SU-DHL-6 (cell line): ENCODE results near the gene PRKCZ.

Experiments used
- H2AFZ ChIP-seq: fragments of 200-600 bp; sonication (generic); 2 replicates; pipeline ENCODE4 v1.6.1; 2014; ENCODE audit warnings: low read depth, mild to moderate bottlenecking, moderate library complexity, mixed read lengths, antibody characterized with exemption, low read length; ENCODE audit not compliant: severe bottlenecking
- H3F3A ChIP-seq: fragments of 200-600 bp; shearing (Covaris generic); 2 replicates; pipeline ENCODE4 v1.6.0; 2016; ENCODE audit warnings: antibody characterized with exemption, mild to moderate bottlenecking; ENCODE audit not compliant: insufficient read depth
- H3K27ac ChIP-seq: fragments of 200-600 bp; sonication (generic); 2 replicates; pipeline ENCODE4 v1.5.1; 2016; ENCODE audit warnings: low read depth, mild to moderate bottlenecking, low read length, moderate library complexity, mixed read lengths
- H3K27me3 ChIP-seq: fragments of 200-600 bp; sonication (generic), shearing (Covaris generic); 2 replicates; pipeline ENCODE4 v1.6.0; 2014; ENCODE audit warnings: mild to moderate bottlenecking, low read length
- H3K36me3 ChIP-seq: fragments of 200-600 bp; sonication (generic); 2 replicates; pipeline ENCODE4 v1.6.1; 2014; ENCODE audit warnings: mild to moderate bottlenecking, low read length, mixed read lengths
- H3K4me2 ChIP-seq: fragments of 300-600, 200-600 bp; shearing (Covaris generic), sonication (generic); 2 replicates; pipeline ENCODE4 v1.6.0; 2014; ENCODE audit warnings: low read length, low read depth, mild to moderate bottlenecking; ENCODE audit not compliant: poor library complexity, severe bottlenecking
- H3K4me3 ChIP-seq: fragments of 200-600 bp; sonication (generic); 2 replicates; pipeline ENCODE4 v1.5.1; 2014; ENCODE audit warnings: antibody characterized with exemption, low read length, mild to moderate bottlenecking, mixed read lengths; ENCODE audit not compliant: insufficient read depth, poor library complexity, severe bottlenecking
- H3K79me2 ChIP-seq: fragments of 200-600 bp; sonication (generic); 2 replicates; pipeline ENCODE4 v1.6.1; 2014; ENCODE audit warnings: mild to moderate bottlenecking, low read length, moderate library complexity; ENCODE audit not compliant: insufficient read depth
- H3K9ac ChIP-seq: fragments of 200-600 bp; sonication (generic); 2 replicates; pipeline ENCODE4 v1.7.0; 2014; ENCODE audit warnings: mild to moderate bottlenecking, low read length
- H3K9me2 ChIP-seq: fragments of 200-600 bp; sonication (generic); replicated peaks from 2 replicates; pipeline ENCODE4 v1.6.1; 2014; ENCODE audit warnings: low read length; ENCODE audit not compliant: insufficient read depth
- H3K9me3 ChIP-seq: fragments of 200-600 bp; sonication (generic); 2 replicates; pipeline ENCODE4 v1.6.1; 2014; ENCODE audit warnings: low read length, mixed read lengths; ENCODE audit not compliant: insufficient read depth
- H4K20me1 ChIP-seq: fragments of 200-600 bp; sonication (generic); 2 replicates; pipeline ENCODE4 v1.6.1; 2014; ENCODE audit warnings: low read depth, mild to moderate bottlenecking, antibody characterized with exemption, low read length, moderate library complexity, mixed read lengths
- CTCF ChIP-seq: fragments of 200-600 bp; sonication (generic); IDR thresholded peaks from one replicate; pipeline ENCODE4 v1.5.1; 2017; ENCODE audit warnings: antibody characterized with exemption, mild to moderate bottlenecking, low read length, moderate library complexity; ENCODE audit not compliant: insufficient read depth, poor library complexity, severe bottlenecking
- EZH2phosphoT487 ChIP-seq: fragments of 200-600 bp; sonication (generic), shearing (Covaris generic); conservative IDR thresholded peaks from 2 replicates; pipeline ENCODE4 v1.6.1; 2018; ENCODE audit warnings: mild to moderate bottlenecking, antibody characterized with exemption, low read length, moderate library complexity, mixed read lengths

PRKCZ gene

GRCh38 chr1:2202008-2202575 is 151.9 kb downstream of the PRKCZ start:
- Histone ChIP-seq H3K27me3 (no peaks in the 10 kb centered on the region), H3F3A (no peaks in the 10 kb centered on the region), H3K27ac (no peak overlapping the region), H3K36me3 (no peaks in the 10 kb centered on the region), H3K9me2 (no peaks in the 10 kb centered on the region), H4K20me1 (no peaks in the 10 kb centered on the region), H3K9ac (no peak overlapping the region), H3K4me3 (no peak overlapping the region), H3K79me2 (no peaks in the 10 kb centered on the region), H2AFZ (no peak overlapping the region), H3K4me2 (no peak overlapping the region), H3K9me3 (no peaks in the 10 kb centered on the region)
- TF ChIP-seq CTCF (no peak), EZH2phosphoT487 (no peak)

DNA sequence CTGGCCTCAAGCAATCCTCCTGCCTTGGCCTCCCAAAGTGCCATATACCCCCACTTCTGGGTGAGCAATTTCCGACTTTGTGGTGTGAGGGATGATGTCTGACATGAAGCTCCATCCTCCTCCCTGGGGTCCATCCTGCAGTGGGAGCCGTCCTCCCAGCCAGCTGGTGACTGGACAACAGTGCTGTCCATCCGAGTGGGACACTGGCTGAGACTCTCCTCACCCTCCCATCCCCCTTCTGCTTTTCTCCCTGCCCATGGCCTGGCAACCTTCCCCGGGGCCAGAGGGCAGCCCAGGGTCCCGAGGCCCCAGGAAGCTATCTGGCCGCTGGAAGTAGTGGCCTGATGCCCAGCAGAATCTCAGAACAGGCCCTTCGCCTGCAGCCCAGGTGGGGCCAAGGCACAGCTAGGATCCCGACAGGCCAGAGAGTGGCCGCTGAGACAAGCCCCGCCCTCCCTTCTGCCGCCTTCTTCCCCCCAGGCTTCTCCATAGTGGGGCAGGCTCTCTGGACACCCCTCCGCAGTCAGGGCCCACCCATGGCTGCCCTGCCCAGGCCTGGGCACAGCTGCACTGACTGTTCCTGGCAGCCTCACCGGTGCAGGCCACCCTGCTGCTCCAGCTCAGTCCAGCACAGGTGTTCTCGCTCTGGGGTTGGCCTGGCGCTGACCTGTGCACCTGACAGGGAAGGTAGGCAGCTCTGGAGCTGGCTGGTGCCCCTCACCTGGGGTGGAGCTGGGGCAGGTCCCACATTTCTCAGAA is 152.8 kb downstream of the PRKCZ start:
- no peak overlapping the region for H3K27ac ChIP-seq
- H3K4me2 ChIP-seq, result no peak overlapping the region
- H3K4me3 ChIP-seq, result no peak overlapping the region
- no peaks in the 10 kb centered on the region for H3K9me3 ChIP-seq
- no peaks in the 10 kb centered on the region for H3K27me3 ChIP-seq
- TF ChIP-seq EZH2phosphoT487 (no peak), CTCF (no peak)
- H3K36me3 ChIP-seq, result no peaks in the 10 kb centered on the region
- no peaks in the 10 kb centered on the region for H4K20me1 ChIP-seq
- H3K9ac ChIP-seq, result no peak overlapping the region
- no peaks in the 10 kb centered on the region for H3F3A ChIP-seq
- H3K79me2 ChIP-seq, result no peaks in the 10 kb centered on the region
- H2AFZ ChIP-seq, result no peak overlapping the region
- H3K9me2 ChIP-seq, result no peaks in the 10 kb centered on the region

GRCh38 chr1:2203671-2204414 is 153.6 kb downstream of the PRKCZ start:
- Histone ChIP-seq H3K27me3 (no peaks in the 10 kb centered on the region), H3K9me2 (no peaks in the 10 kb centered on the region), H2AFZ (no peak overlapping the region), H3K4me3 (no peak overlapping the region), H3K27ac (no peak overlapping the region), H3K9ac (no peak overlapping the region), H3K36me3 (no peaks in the 10 kb centered on the region), H4K20me1 (no peaks in the 10 kb centered on the region), H3F3A (no peaks in the 10 kb centered on the region), H3K4me2 (no peak overlapping the region), H3K9me3 (no peaks in the 10 kb centered on the region), H3K79me2 (no peaks in the 10 kb centered on the region)
- no peak for TF ChIP-seq EZH2phosphoT487
- TF ChIP-seq CTCF, result no peak
